ENCODE results near the gene ANO5. TPM values are rescaled to one million over a fixed set of nuclear protein-coding genes. Genes with fewer than 3 reads are reported as not detected.
A peak's percentile ranks its signal among the peaks of the same experiment; 100 is the strongest.
"Not testable (repeated sequence)": the region's sequence is repeated elsewhere in the genome, so short reads cannot be mapped to it uniquely, and the experiment has no call there.

Gene ANO5
- total and polyA plus RNA-seq, 3 donors from 2014 or later, result 4.8 to 7.1 (median 5.8) TPM

DNA sequence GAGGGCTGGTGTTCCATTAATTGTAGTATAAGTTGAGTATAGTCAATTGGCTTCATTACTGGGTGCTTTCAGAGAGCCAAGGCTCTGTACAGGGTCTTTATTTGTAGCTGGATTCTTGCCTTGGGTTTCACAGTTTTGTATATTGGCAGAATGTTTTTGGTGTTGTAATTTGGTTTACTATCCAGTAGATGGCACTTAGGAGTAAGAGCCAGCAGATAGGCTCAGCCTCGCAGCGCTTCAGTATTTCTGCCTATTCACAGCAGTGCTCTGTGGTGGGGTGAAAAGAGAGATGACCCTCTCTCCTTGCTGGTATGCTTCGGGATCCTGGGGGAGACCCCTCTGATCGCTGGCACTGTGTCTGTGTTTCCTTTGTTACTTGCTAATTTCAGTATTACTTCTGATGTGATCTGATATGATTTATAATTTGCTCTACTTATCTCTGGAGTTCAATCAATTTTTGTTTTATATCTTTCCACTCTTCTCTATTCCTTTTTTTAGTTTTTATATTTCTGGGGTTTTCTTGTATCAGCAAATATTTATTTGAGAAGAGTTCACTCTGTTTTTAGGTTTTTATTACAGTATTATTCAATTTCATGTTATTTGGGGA, 52.2 kb downstream of the ANO5 start:
- Histone ChIP-seq H3K9me3 (no peaks in the 10 kb centered on the region), H3K4me3 (no peak overlapping the region), H3K4me1 (no peaks in the 10 kb centered on the region), H3K27ac (no peak overlapping the region), H3K36me3 (ENCODE audit: low read depth, missing control alignments) (no peaks in the 10 kb centered on the region), H3K27me3 (no peaks in the 10 kb centered on the region)
- no peak for TF ChIP-seq POLR2A (IDR thresholded peaks at IDR 0.05)
- TF ChIP-seq, protein P1, sequence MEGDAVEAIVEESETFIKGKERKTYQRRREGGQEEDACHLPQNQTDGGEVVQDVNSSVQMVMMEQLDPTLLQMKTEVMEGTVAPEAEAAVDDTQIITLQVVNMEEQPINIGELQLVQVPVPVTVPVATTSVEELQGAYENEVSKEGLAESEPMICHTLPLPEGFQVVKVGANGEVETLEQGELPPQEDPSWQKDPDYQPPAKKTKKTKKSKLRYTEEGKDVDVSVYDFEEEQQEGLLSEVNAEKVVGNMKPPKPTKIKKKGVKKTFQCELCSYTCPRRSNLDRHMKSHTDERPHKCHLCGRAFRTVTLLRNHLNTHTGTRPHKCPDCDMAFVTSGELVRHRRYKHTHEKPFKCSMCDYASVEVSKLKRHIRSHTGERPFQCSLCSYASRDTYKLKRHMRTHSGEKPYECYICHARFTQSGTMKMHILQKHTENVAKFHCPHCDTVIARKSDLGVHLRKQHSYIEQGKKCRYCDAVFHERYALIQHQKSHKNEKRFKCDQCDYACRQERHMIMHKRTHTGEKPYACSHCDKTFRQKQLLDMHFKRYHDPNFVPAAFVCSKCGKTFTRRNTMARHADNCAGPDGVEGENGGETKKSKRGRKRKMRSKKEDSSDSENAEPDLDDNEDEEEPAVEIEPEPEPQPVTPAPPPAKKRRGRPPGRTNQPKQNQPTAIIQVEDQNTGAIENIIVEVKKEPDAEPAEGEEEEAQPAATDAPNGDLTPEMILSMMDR (IDR thresholded peaks at IDR 0.05), result peak in 2 of 3 experiments; percentile 42 to 59
- intact Hi-C loops (cut with DNase I; ENCODE audit: low total_unique reads), result no loop called here
- DNase-seq, result peak; percentile 64
- 19 to 27% methylated on average over 4 of the region's 4 CpGs for WGBS, 2 donors

DNA sequence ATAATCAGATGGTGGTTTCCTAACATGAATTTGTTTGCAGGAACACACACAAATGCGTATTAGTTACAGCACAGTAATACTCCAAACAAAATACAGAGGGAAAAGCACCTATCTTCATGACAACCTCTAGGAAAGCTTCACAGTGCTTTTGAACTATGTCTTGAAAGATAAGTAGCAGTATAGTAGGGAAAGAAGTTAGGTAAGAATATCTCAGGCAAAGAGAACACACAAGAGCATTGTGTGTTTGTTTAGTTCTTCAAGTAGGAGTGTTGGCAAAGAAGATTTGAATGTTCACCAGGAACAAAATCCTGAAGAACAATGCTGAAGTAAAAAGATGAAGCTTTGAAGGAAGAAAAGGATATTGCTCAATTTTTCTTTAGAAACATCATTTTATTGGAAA, 54.1 kb downstream of the ANO5 start:
- Histone ChIP-seq H3K4me1 (no peaks in the 10 kb centered on the region), H3K36me3 (ENCODE audit: low read depth, missing control alignments) (no peaks in the 10 kb centered on the region), H3K27ac (no peak overlapping the region), H3K4me3 (no peak overlapping the region), H3K9me3 (no peaks in the 10 kb centered on the region), H3K27me3 (no peaks in the 10 kb centered on the region)
- DNase-seq, result no peak
- intact Hi-C loops (cut with DNase I; ENCODE audit: low total_unique reads), result no loop called here
- 97 to 100% methylated on average over 1 of the region's 1 CpG for WGBS, 2 donors
- TF ChIP-seq, protein P1 (IDR thresholded peaks at IDR 0.05), result no peak
- no peak for TF ChIP-seq POLR2A (IDR thresholded peaks at IDR 0.05)

DNA sequence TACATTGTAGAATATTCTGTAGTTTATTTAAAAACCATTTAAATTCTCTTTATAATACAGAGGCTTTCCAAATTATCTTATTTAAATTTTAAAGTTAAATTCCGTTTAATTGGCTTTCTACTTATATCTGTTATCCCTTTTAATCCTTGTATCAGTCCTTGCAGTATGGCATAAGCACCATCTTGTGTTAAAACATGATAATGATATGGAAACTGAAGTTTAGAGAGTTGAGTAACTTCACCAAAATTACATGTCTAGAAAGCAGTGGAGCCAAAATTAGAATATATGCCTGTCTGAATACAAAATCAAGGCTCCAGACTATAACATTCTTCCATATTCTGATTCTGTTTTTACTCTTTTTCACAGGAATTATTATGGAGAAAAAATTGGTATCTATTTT, 57.0 kb downstream of the ANO5 start:
- Histone ChIP-seq H3K9me3 (no peaks in the 10 kb centered on the region), H3K4me1 (no peaks in the 10 kb centered on the region), H3K4me3 (no peak overlapping the region), H3K27me3 (no peaks in the 10 kb centered on the region), H3K36me3 (ENCODE audit: low read depth, missing control alignments) (no peaks in the 10 kb centered on the region), H3K27ac (no peak overlapping the region)
- TF ChIP-seq, protein P1 (IDR thresholded peaks at IDR 0.05), result no peak
- DNase-seq, result no peak
- intact Hi-C loops (cut with DNase I; ENCODE audit: low total_unique reads), result no loop called here
- WGBS, 2 donors, result 81 to 86% methylated on average over 1 of the region's 1 CpG

DNA sequence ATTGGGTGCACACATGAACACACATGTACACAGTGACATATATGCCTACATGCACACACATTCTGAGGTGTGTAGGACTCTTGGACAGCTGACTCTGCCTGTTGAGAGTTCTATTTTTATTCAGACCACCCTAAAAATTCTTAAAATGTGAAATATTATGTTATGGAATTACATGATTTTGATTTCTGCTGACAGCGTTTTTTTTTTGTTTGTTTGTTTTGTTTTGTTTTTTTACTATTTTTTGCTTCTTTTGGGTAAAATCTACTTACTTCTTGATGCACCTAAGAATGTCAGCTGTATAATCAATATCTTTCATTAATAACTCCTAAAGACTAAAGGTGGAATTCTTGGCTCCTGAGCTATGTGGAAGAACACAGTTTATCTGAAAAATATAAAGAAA, 64.0 kb downstream of the ANO5 start:
- no peaks in the 10 kb centered on the region for H3K27me3 ChIP-seq
- H3K4me3 ChIP-seq, result no peak overlapping the region
- H3K27ac ChIP-seq, result no peak overlapping the region
- H3K4me1 ChIP-seq, result no peaks in the 10 kb centered on the region
- intact Hi-C loops (cut with DNase I; ENCODE audit: low total_unique reads), result no loop called here
- 89 to 96% methylated on average over 1 of the region's 1 CpG for WGBS, 2 donors
- no peaks in the 10 kb centered on the region for H3K36me3 ChIP-seq (ENCODE audit: low read depth, missing control alignments)
- DNase-seq, result no peak
- H3K9me3 ChIP-seq, result no peaks in the 10 kb centered on the region
- TF ChIP-seq POLR2A (IDR thresholded peaks at IDR 0.05), result no peak
- TF ChIP-seq, protein P1 (IDR thresholded peaks at IDR 0.05), result no peak

DNA sequence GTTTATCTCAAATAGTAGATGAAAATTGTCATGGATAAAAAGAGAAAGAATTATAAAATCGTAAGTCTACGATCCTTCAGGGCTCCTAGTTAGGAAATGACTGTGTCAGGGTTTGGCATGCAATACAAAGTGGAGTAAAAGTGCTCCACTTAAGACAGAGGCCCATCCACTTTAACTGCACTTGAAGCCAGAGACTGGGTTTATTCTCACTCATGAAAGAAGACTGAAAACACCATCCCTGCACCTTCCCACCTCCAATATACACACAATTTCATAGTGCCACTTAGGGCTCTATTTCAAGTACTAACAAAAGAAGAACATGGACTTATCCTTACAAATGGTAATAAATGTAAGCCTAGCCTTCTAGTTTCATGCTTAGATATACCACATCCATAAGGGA, 70.7 kb downstream of the ANO5 start:
- no peak for DNase-seq
- intact Hi-C loops (cut with DNase I; ENCODE audit: low total_unique reads), result no loop called here
- no peaks in the 10 kb centered on the region for H3K9me3 ChIP-seq
- 88 to 98% methylated on average over 2 of the region's 2 CpGs for WGBS, 2 donors
- H3K27me3 ChIP-seq, result no peaks in the 10 kb centered on the region
- no peak overlapping the region for H3K4me3 ChIP-seq
- TF ChIP-seq, protein P1 (IDR thresholded peaks at IDR 0.05), result no peak
- no peak for TF ChIP-seq POLR2A (IDR thresholded peaks at IDR 0.05)
- no peak overlapping the region for H3K27ac ChIP-seq
- no peaks in the 10 kb centered on the region for H3K36me3 ChIP-seq (ENCODE audit: low read depth, missing control alignments)
- H3K4me1 ChIP-seq, result no peaks in the 10 kb centered on the region

DNA sequence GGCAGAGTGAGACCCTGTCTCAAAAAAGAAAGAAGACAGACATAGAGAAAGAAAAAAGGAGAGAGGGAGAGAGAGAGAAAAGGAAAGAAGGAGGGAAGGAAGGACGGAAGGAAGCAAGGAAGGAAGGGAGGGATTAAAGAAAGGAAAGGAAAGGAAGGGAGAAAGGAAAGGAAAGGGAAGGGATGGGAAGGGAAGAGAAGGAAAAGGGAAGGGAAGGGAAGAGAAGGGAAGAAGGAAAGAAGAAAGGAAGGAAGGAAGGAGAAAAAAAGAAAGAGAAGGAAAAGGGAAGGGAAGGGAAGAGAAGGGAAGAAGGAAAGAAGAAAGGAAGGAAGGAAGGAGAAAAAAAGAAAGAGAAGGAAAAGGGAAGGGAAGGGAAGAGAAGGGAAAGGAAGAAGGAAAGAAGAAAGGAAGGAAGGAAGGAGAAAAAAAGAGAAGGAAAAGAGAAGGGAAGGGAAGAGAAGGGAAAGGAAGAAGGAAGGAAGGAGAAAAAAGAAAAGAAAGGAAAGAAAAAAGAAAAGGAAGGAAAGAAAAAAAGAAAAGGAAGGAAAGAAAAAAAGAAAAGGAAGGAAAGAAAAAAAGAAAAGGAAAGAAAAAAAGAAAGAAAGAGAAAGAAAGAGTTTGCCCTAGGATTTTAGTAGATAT, 76.2 kb downstream of the ANO5 start:
- H3K4me1 ChIP-seq; H3K27me3 ChIP-seq; H3K4me3 ChIP-seq; DNase-seq; H3K36me3 ChIP-seq (ENCODE audit: low read depth, missing control alignments); H3K27ac ChIP-seq; H3K9me3 ChIP-seq; intact Hi-C loops (cut with DNase I; ENCODE audit: low total_unique reads): not testable (repeated sequence)
- 88 to 91% methylated on average over 1 of the region's 1 CpG for WGBS, 2 donors
